GM18868 (cell line): ENCODE measurements around the gene TEX10.
"Not testable (repeated sequence)": the region's sequence is repeated elsewhere in the genome, so short reads cannot be mapped to it uniquely, and the experiment has no call there.

ENCODE experiments used
- ATAC-seq: cut with Tn5 transposase; IDR thresholded peaks from one replicate; pipeline ENCODE4 v1.9.1; 2021; ENCODE audit warnings: mild to moderate bottlenecking, moderate library complexity; ENCODE audit not compliant: unreplicated experiment

The TEX10 gene

GRCh38 chr9:100350188-100350587, 2.6 kb downstream of the TEX10 start:
- ATAC-seq: no peak

- no peak for ATAC-seq
Measured at GRCh38 chr9:100346836-100347235, 5.9 kb downstream of the TEX10 start.

GRCh38 chr9:100341889-100342288, 10.9 kb downstream of the TEX10 start:
- no peak for ATAC-seq

DNA sequence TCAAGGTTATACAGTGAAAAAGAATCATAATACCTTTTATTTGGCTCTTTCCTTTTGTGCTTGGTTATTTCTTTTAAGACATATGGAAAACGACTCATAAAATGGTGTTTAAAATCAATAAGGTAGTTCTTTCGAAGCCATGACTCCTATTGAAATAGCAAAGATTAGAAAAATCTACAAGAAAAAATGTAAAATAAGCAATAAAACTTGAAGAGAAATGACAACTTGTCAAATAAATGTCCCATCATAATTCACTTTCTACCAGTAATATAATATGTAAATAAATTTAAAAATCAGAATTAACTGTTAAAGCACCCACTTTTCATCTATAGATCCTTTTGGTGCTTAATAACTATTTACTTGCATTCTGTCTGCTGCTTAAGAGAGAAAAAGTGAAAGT, 12.5 kb downstream of the TEX10 start:
- no peak for ATAC-seq

DNA sequence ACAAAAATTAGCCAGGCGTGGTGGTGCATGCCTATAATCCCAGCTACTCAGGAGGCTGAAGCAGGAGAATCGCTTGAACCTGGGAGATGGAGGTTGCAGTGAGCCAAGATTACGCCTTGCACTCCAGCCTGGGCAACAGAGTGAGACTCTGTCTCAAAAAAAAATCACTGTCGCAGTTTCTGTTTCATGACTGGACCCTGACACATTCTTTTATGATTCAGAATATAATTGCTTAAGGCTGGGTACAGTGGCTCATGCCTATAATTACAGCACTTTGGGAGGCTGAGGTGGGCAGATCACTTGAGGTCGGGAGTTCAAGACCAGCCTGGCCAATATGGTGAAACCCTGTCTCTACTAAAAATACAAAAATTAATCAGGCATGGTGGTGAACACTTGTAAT, 14.0 kb downstream of the TEX10 start:
- not testable (repeated sequence) for ATAC-seq

DNA sequence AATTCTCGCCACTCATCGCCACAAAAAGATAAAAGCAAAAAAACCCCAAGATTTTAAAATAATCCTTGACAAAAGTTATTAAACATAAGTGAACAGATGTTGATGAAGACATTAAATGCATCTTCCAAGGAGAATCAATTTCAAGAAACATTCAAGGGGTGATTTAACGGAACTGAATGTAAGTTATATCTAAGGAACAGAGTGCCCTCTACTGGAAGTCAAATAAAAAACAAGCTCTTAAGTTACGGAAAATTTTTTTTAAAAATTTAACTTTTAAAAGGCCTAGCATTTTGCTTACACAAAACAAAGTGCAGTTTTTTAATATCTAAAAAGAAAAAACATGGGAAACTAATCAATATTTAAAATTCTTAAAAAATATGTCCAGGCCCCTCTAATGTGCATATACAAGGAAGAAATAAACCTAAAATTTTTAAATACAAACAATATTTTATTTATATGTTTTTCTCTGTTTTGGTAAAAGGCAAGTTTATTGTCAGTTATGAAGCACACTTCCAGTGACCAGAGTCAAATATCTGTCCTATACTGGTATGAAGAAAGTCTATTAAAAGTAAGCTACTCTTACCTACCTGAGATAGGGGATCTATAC, 28.0 kb downstream of the TEX10 start:
- no peak for ATAC-seq

- no peak for ATAC-seq
Measured at GRCh38 chr9:100322954-100323536, 29.7 kb downstream of the TEX10 start.

GRCh38 chr9:100317706-100318105, 35.0 kb downstream of the TEX10 start:
- ATAC-seq: no peak

GRCh38 chr9:100315561-100315960, 37.2 kb downstream of the TEX10 start:
- no peak for ATAC-seq

DNA sequence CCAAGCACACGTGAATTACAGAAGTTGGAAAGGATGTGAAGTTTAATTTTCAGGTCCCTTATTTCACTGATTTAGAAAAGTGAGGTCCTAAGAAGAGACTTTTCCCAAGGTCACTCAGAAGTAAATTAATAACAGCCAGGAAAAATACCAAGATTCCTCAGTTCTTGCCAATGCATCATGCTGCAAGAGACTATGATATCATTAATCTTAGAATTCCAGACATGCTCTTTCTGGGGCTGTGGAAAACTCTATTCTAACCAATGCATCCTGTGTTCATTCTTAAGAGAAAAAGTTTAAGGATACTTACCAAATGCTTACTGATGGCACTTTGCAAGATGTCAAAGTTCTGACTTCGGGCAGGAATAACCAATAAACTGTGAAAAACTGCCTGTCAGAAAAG, 42.8 kb downstream of the TEX10 start:
- no peak for ATAC-seq

DNA sequence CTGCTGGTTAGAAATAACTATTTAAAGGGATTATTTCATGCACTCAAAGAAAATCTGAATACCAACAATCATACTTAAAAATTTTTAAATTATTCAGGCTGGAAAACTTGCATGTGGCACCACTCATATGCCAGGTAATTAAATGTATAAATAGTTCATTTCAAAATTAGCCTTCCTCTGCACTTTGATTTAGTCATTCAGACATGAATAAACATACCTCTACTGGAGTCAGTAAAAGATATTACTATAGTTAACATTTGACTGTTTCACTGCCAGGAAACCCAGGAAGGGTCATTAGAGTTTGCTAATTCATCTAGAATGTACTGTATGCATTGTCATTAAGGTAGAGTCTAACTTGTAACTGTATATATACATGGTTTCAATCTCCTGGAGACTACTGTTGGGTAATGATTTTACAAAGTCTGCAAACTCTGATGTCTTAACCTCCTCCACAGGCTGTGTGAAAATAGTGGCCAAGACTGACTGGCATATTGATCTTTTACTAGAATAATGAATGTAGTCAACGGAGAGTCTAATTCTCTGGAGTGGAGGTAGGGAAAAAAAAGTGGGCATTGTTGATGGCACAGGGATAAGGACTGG, 43.7 kb downstream of the TEX10 start:
- no peak for ATAC-seq

DNA sequence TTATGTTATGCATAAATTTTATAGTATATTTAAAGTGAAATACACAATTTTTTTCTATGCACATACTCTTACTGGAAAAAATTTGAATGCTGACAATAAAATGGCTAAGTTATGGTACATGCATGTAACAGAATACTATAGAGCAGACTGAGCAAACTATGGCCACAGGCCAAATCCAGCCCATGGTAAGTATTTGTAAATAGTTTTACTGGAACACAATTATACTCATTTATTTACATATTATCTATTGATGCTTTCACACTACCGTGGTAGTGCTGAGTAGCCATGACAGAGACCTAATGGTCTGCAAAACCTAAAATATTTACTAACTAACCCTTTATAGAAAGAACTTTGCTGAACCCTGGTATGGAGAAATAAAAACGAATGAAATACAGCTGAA, 45.7 kb downstream of the TEX10 start:
- ATAC-seq: no peak

- no peak for ATAC-seq
Measured at GRCh38 chr9:100306283-100306682, 46.5 kb downstream of the TEX10 start.

- ATAC-seq: no peak
Measured at GRCh38 chr9:100303747-100304146, 49.0 kb downstream of the TEX10 start.

- ATAC-seq: no peak
Measured at GRCh38 chr9:100298378-100298777, 54.4 kb downstream of the TEX10 start.

DNA sequence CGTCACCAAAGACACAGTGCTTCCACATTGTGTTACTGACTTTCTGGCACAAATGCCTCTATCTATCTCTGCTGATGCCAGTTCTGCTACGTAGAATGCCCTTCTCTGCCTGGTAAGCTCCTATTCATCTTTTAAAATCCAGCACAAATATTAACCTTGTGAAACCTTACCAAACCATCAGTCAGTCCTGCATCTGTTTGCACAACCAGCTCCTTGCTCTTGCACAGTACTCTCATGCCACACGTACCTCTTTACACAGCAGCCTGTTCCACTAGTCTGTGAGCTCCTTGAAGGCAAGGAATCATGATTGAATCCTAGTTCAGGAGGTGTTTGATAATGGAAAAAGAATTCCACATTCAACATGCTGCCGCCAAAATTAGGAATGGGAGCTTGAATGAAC, 56.3 kb downstream of the TEX10 start:
- ATAC-seq: no peak

DNA sequence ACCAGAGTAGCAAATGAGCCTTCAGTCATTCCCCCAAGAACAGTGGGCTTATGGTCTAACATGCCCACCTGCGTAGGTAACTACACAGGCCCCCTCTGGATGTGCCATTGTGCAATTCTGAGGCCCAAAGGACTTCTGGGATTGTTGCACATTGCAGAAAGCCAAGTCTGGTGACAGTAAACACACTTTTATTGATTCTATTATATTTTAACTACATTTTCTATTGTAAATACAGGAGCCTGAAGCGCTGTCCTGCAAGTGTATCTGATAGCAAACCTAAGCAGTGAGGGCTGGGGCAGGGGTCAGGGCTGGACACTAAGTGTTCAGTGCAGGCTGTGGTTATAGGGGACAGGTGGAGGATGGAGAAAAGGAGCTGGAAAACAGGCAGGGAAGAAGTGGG, 57.5 kb downstream of the TEX10 start:
- no peak for ATAC-seq

DNA sequence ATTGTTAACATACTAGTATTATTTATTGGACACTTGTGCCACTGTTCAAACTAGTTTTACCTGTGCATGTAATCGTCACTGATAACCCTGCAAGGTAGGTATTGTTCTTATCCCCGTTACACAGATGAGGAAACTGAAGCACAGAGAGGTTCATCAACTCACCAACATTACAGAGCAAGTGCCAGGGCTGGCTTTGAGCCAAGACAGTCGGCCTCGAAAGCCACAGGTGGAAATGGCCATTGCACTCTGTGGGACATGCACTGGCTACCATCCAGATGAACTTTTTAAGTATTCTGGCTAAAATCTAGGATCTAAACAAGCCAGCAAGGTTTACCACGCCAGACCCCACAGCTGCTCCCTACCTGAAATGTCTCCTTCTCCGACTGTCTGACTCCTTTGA, 57.9 kb downstream of the TEX10 start:
- no peak for ATAC-seq

DNA sequence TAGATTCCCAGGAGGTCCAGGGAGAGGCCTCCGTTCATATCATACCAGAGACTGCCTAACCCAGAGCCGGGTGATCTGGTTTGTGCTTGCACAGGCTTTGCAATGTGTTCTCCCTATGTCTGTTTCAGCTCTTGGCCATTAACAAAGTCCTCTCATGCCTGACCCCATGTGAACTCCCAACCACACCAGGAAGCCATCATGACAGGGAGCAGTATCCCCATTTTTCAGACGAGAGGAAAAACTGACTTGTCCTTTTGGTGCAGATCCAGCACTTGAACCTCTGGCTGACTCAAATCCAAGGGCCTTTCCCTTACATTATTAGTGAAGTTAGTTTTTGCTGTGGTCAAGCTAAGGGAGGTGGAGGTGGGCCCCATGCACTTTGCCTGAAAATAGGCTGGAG, 58.4 kb downstream of the TEX10 start:
- no peak for ATAC-seq

- ATAC-seq: no peak
Measured at GRCh38 chr9:100292414-100292813, 60.3 kb downstream of the TEX10 start.

- ATAC-seq: no peak
Measured at GRCh38 chr9:100290714-100291113, 62.0 kb downstream of the TEX10 start.

- no peak for ATAC-seq
Measured at GRCh38 chr9:100287186-100287585, 65.6 kb downstream of the TEX10 start.

- no peak for ATAC-seq
Measured at GRCh38 chr9:100286257-100286656, 66.5 kb downstream of the TEX10 start.
